IMR-90 (cell line): ENCODE data around the gene AIRE. TPM values are rescaled to one million over a fixed set of nuclear protein-coding genes. Genes with fewer than 3 reads are reported as not detected.

ENCODE experiments used
- ATAC-seq: fragments of 200-7000 bp; cut with Tn5 transposase; 2 replicates; pipeline ENCODE4 v1.9.1; 2020; ENCODE audit warnings: low read depth, mild to moderate bottlenecking, moderate library complexity
- BruUV-seq: library from RNA; stranded (reverse); fragments of 400-500 nt; replicated peaks from 2 replicates; lab custom pipeline; 2021; lab: Mats Ljungman, UMichigan
- CTCF ChIA-PET: fragments of 300-600 bp; formaldehyde crosslinking; extraction: SDS; loops from one replicate; lab custom pipeline; 2021; ENCODE audit warnings: antibody characterized with exemption; lab: Yijun Ruan, JAX
- POLR2A ChIA-PET: fragments of 300-600 bp; sonication (Branson Sonifier 250); formaldehyde crosslinking; loops from one replicate; lab custom pipeline; 2022; ENCODE audit warnings: antibody characterized with exemption; ENCODE audit not compliant: unreplicated experiment; lab: Charles Lee
- DNase-seq: peaks from one replicate; pipeline ENCODE4 v3.0.0; 2013
- H2AFZ ChIP-seq: replicated peaks from 2 replicates; pipeline ENCODE3; 2013; ENCODE audit warnings: low read length, mild to moderate bottlenecking; ENCODE audit not compliant: poor library complexity
- H2AK5ac ChIP-seq: 2 replicates; pipeline ENCODE4 v1.6.1; 2013; ENCODE audit warnings: low read depth, low read length, inconsistent platforms
- H2AK9ac ChIP-seq: replicated peaks from 2 replicates; pipeline ENCODE3; 2013; ENCODE audit warnings: mild to moderate bottlenecking, low read depth, low read length, moderate library complexity; ENCODE audit not compliant: poor library complexity
- H2BK120ac ChIP-seq: 2 replicates; pipeline ENCODE4 v1.6.1; 2013; ENCODE audit warnings: low read depth, low read length, inconsistent platforms
- H2BK15ac ChIP-seq: 3 replicates; pipeline ENCODE4 v1.6.1; 2013; ENCODE audit warnings: low read depth, low read length, inconsistent platforms
- H2BK20ac ChIP-seq: 2 replicates; pipeline ENCODE4 v1.6.1; 2013; ENCODE audit warnings: low read depth, mild to moderate bottlenecking, inconsistent platforms, low read length, moderate library complexity
- H2BK5ac ChIP-seq: 2 replicates; pipeline ENCODE4 v1.6.1; 2013; ENCODE audit warnings: mild to moderate bottlenecking, low read depth, low read length, inconsistent platforms; ENCODE audit not compliant: poor library complexity, severe bottlenecking
- H3K14ac ChIP-seq: replicated peaks from 2 replicates; pipeline ENCODE4 v1.6.1; 2013; ENCODE audit warnings: low read depth, low read length, inconsistent platforms
- H3K18ac ChIP-seq: 2 replicates; pipeline ENCODE4 v1.6.1; 2013; ENCODE audit warnings: low read depth, low read length, control low read depth
- H3K23ac ChIP-seq: 2 replicates; pipeline ENCODE4 v1.6.1; 2013; ENCODE audit warnings: low read depth, low read length, inconsistent platforms
- H3K27ac ChIP-seq: 2 replicates; pipeline ENCODE4 v1.5.1; 2013; ENCODE audit warnings: mild to moderate bottlenecking, control low read depth, low read length; ENCODE audit not compliant: insufficient read depth
- H3K27me3 ChIP-seq: 2 replicates; pipeline ENCODE4 v1.6.1; 2013; ENCODE audit warnings: low read length; ENCODE audit not compliant: control insufficient read depth, insufficient read depth
- H3K36me3 ChIP-seq: 2 replicates; pipeline ENCODE4 v1.6.1; 2013; ENCODE audit warnings: low read length, mixed read lengths; ENCODE audit not compliant: control insufficient read depth, insufficient read depth
- H3K4ac ChIP-seq: 2 replicates; pipeline ENCODE4 v1.6.1; 2013; ENCODE audit warnings: low read depth, low read length, inconsistent platforms
- H3K4me1 ChIP-seq: 2 replicates; pipeline ENCODE4 v1.6.1; 2013; ENCODE audit warnings: low read length, mixed read lengths; ENCODE audit not compliant: control insufficient read depth, insufficient read depth
- H3K4me2 ChIP-seq: 2 replicates; pipeline ENCODE4 v1.6.1; 2013; ENCODE audit warnings: low read depth, mild to moderate bottlenecking, control low read depth, low read length, moderate library complexity
- H3K4me3 ChIP-seq: 2 replicates; pipeline ENCODE4 v1.5.1; 2013; ENCODE audit warnings: low read depth, mild to moderate bottlenecking, control low read depth, low read length, moderate library complexity; ENCODE audit not compliant: insufficient read depth
- H3K56ac ChIP-seq: 2 replicates; pipeline ENCODE4 v1.6.1; 2013; ENCODE audit warnings: low read length, inconsistent platforms; ENCODE audit not compliant: insufficient read depth; ENCODE audit errors: extremely low read depth
- H3K79me1 ChIP-seq, 2 experiments: 2 replicates each; pipeline ENCODE4 v1.6.1; 2013; ENCODE audit warnings: low read length in 2 of 2, inconsistent platforms in 1 of 2, low read depth in 1 of 2
- H3K9ac ChIP-seq: 2 replicates; pipeline ENCODE4 v1.6.1; 2013; ENCODE audit warnings: low read depth, low read length, control low read depth
- H3K9me1 ChIP-seq: 2 replicates; pipeline ENCODE4 v1.6.1; 2013; ENCODE audit warnings: low read length, inconsistent platforms; ENCODE audit not compliant: insufficient read depth
- H3K9me3 ChIP-seq: 2 replicates; pipeline ENCODE4 v1.6.1; 2013; ENCODE audit warnings: low read length; ENCODE audit not compliant: control insufficient read depth, insufficient read depth
- H4K20me1 ChIP-seq: 2 replicates; pipeline ENCODE4 v1.6.1; 2013; ENCODE audit warnings: low read length, inconsistent platforms; ENCODE audit not compliant: insufficient read depth
- H4K5ac ChIP-seq: 2 replicates; pipeline ENCODE4 v1.6.1; 2013; ENCODE audit warnings: mild to moderate bottlenecking, low read depth, low read length, control low read depth
- H4K8ac ChIP-seq, 2 experiments: 2 replicates each; pipeline ENCODE4 v1.6.1; 2013; ENCODE audit warnings: low read depth in 2 of 2, low read length in 2 of 2, control low read depth in 1 of 2, inconsistent platforms in 1 of 2
- H4K91ac ChIP-seq: 2 replicates; pipeline ENCODE4 v1.6.1; 2013; ENCODE audit warnings: low read depth, low read length, inconsistent platforms; ENCODE audit not compliant: insufficient read depth
- CTCF ChIP-seq: conservative IDR thresholded peaks from 2 replicates; pipeline ENCODE4 v1.5.1; 2012; ENCODE audit warnings: mild to moderate bottlenecking, low read depth, low read length, improper control_type of control experiment
- MXI1 ChIP-seq: IDR thresholded peaks from 2 replicates; pipeline ENCODE4 v1.6.1; 2012; ENCODE audit warnings: low read depth, mild to moderate bottlenecking, low read length, moderate library complexity, borderline replicate concordance
- NFE2L2 ChIP-seq: fragments of 150-350 bp; IDR thresholded peaks from 2 replicates; pipeline ENCODE4 v1.6.1; 2016; ENCODE audit warnings: low read depth, mild to moderate bottlenecking, low read length
- POLR2A ChIP-seq: IDR thresholded peaks from 2 replicates; pipeline ENCODE4 v1.6.1; 2012; ENCODE audit warnings: mild to moderate bottlenecking, low read depth, low read length
- RCOR1 ChIP-seq: IDR thresholded peaks from 2 replicates; pipeline ENCODE4 v1.6.1; 2012; ENCODE audit warnings: mild to moderate bottlenecking, low read length, improper control_type of control experiment; ENCODE audit not compliant: insufficient replicate concordance
- WGBS, 2 experiments: methylation state at CpG; one replicate each; pipeline versions ENCODE4 v1.1.5 to v1.1.7; 2013; ENCODE audit warnings: missing lambda C conversion rate in 2 of 2; ENCODE audit not compliant: insufficient read length in 1 of 2; ENCODE audit errors: extremely low coverage in 2 of 2; 5-methylcytosine and 5-hydroxymethylcytosine counted together
- dilution Hi-C: fragments of 300-500 bp; cut with HindIII; formaldehyde crosslinking; loops from one replicate; pipeline ENCODE4 v1.14.3; 2018; ENCODE audit warnings: low sequenced_read_pairs; ENCODE audit not compliant: unreplicated experiment
- in situ Hi-C: fragments of 300-500 bp; cut with MboI; formaldehyde crosslinking; loops from 3 replicates; pipeline ENCODE4 v1.14.3; 2019; ENCODE audit warnings: low sequenced_read_pairs, inconsistent platforms, mixed read lengths
- intact Hi-C: fragments of 100-400 bp; cut with micrococcal nuclease; formaldehyde crosslinking; loops from 2 replicates; pipeline ENCODE4 v1.10.0; 2022
- polyA plus RNA-seq, 3 experiments: library from polyadenylated mRNA; depleted of rRNA; stranded (reverse); fragments of >200 nt; gene quantifications; 2 replicates each; pipeline ENCODE4 v1.2.3, GENCODE V29; 2012; ENCODE audit warnings: low replicate concordance in 1 of 3
- total RNA-seq: library from RNA; depleted of rRNA; stranded (reverse); fragments of >200 nt; gene quantifications from 2 replicates; pipeline ENCODE4 v1.2.3, GENCODE V29; 2012

The AIRE gene
- total and polyA plus RNA-seq, 2 of the 4 experiments (the other 2 are of a cell fraction): 0.05 TPM; not detected in 1

- no peak overlapping the region for H3K4me2 ChIP-seq
- no peak overlapping the region for H2BK120ac ChIP-seq
- no peak overlapping the region for H4K91ac ChIP-seq
- intact Hi-C loops (no loop called here), in situ Hi-C loops (no loop called here), dilution Hi-C loops (no loop called here)
- no peak overlapping the region for H2AK5ac ChIP-seq
- H4K5ac ChIP-seq: no peak overlapping the region
- CTCF ChIA-PET: no interaction called here
- peaks cover 5% of the 10 kb centered on the region; the same call in 1 of the 2 replicates for H3K9me1 ChIP-seq
- no peak overlapping the region for H3K18ac ChIP-seq
- H4K8ac ChIP-seq: no peak overlapping the region
- no peak overlapping the region for H2BK15ac ChIP-seq
- TF ChIP-seq MXI1: no peak
- TF ChIP-seq RCOR1: no peak
- no peak for TF ChIP-seq NFE2L2
- no peak for TF ChIP-seq POLR2A
- TF ChIP-seq CTCF: no peak
- H3K56ac ChIP-seq: no peak overlapping the region
- no peak overlapping the region for H3K9ac ChIP-seq
- POLR2A ChIA-PET: no interaction called here
- H3K9me3 ChIP-seq: no peaks in the 10 kb centered on the region
- H3K79me1 ChIP-seq: peaks cover 4 to 9% of the 10 kb centered on the region in 2 experiments; a peak in 3 of 4 replicates
- no peak overlapping the region for H2BK5ac ChIP-seq
- H3K4me1 ChIP-seq: no peaks in the 10 kb centered on the region
- H2AK9ac ChIP-seq: no peak overlapping the region
- H3K23ac ChIP-seq: no peak overlapping the region
- H3K27me3 ChIP-seq: no peaks in the 10 kb centered on the region
- DNase-seq (no peak), ATAC-seq (no peak)
- no peak overlapping the region for H2BK20ac ChIP-seq
- H3K4me3 ChIP-seq: no peak overlapping the region
- H3K36me3 ChIP-seq: peaks cover 79% of the 10 kb centered on the region
- peaks cover 13% of the 10 kb centered on the region for H4K20me1 ChIP-seq
- H2AFZ ChIP-seq: no peak overlapping the region
- BruUV-seq: no TSS peak
- H3K14ac ChIP-seq: no peak overlapping the region
- H3K4ac ChIP-seq: no peak overlapping the region
- WGBS, 2 experiments: 60% methylated on average over 1 of the region's 16 CpGs; no CpG with 5 or more reads in 1 of the 2 experiments
- no peak overlapping the region for H3K27ac ChIP-seq
These were observed 30.1 kb downstream of the AIRE start for GRCh38 chr21:44315691-44316203.
